PC-9 (cell line): ENCODE results near the gene SPEM3.

ENCODE experiments used
- CTCF ChIP-seq: fragments of 200-600 bp; sonication (generic); conservative IDR thresholded peaks from 2 replicates; pipeline ENCODE4 v1.6.1; 2017; ENCODE audit warnings: mixed run types, antibody characterized with exemption, mild to moderate bottlenecking, moderate library complexity
- EZH2 ChIP-seq: fragments of 200-600 bp; sonication (generic); IDR thresholded peaks from 2 replicates; pipeline ENCODE4 v1.8.0; 2017; ENCODE audit warnings: antibody characterized with exemption, low read depth

- TF ChIP-seq CTCF = no peak
- no peak for TF ChIP-seq EZH2
Observed at GRCh38 chr17:7475764-7476422, 47.2 kb downstream of the SPEM3 start.
